HEK293T (cell line): Measurements from ENCODE around the gene AHNAK.

Source experiments
- BHLHE40 ChIP-seq: fragments of 450-650 bp; IDR thresholded peaks from 2 replicates; pipeline ENCODE4 v1.6.1; 2016; ENCODE audit warnings: mild to moderate bottlenecking, moderate library complexity, borderline replicate concordance
- CTBP1 ChIP-seq: fragments of 450-650 bp; IDR thresholded peaks from 2 replicates; pipeline ENCODE4 v1.6.1; 2016; ENCODE audit warnings: borderline replicate concordance
- ELF4 ChIP-seq: fragments of 450-650 bp; IDR thresholded peaks from 2 replicates; pipeline ENCODE4 v1.6.1; 2017; ENCODE audit warnings: antibody characterized with exemption
- FOXA1 ChIP-seq: fragments of 450-650 bp; IDR thresholded peaks from 2 replicates; pipeline ENCODE4 v1.6.1; 2016; ENCODE audit warnings: mild to moderate bottlenecking
- FOXK2 ChIP-seq: fragments of 450-650 bp; IDR thresholded peaks from 2 replicates; pipeline ENCODE4 v1.6.1; 2016; ENCODE audit warnings: mild to moderate bottlenecking
- FOXM1 ChIP-seq: fragments of 450-650 bp; IDR thresholded peaks from 2 replicates; pipeline ENCODE4 v1.6.1; 2017; ENCODE audit warnings: mild to moderate bottlenecking, borderline replicate concordance
- HDGF ChIP-seq: fragments of 450-650 bp; IDR thresholded peaks from 2 replicates; pipeline ENCODE4 v1.6.1; 2017; ENCODE audit warnings: antibody characterized with exemption, borderline replicate concordance
- L3MBTL2 ChIP-seq: fragments of 450-650 bp; conservative IDR thresholded peaks from 2 replicates; pipeline ENCODE4 v1.6.1; 2016; ENCODE audit warnings: mild to moderate bottlenecking
- NFRKB ChIP-seq: fragments of 450-650 bp; IDR thresholded peaks from 2 replicates; pipeline ENCODE4 v1.6.1; 2016; ENCODE audit warnings: mild to moderate bottlenecking, moderate library complexity
- SP1 ChIP-seq: fragments of 450-650 bp; IDR thresholded peaks from 2 replicates; pipeline ENCODE4 v1.6.1; 2017
- SUZ12 ChIP-seq: fragments of 450-650 bp; IDR thresholded peaks from 2 replicates; pipeline ENCODE4 v1.6.1; 2016; ENCODE audit warnings: mild to moderate bottlenecking
- TARDBP ChIP-seq: fragments of 450-650 bp; IDR thresholded peaks from 2 replicates; pipeline ENCODE4 v1.6.1; 2016
- ZNF384 ChIP-seq: fragments of 450-650 bp; IDR thresholded peaks from 2 replicates; pipeline ENCODE4 v1.6.1; 2016
- TF ChIP-seq, protein P1 (sequence below): fragments of 450-650 bp; IDR thresholded peaks from 2 replicates; pipeline ENCODE4 v1.6.1; 2016

DNA sequence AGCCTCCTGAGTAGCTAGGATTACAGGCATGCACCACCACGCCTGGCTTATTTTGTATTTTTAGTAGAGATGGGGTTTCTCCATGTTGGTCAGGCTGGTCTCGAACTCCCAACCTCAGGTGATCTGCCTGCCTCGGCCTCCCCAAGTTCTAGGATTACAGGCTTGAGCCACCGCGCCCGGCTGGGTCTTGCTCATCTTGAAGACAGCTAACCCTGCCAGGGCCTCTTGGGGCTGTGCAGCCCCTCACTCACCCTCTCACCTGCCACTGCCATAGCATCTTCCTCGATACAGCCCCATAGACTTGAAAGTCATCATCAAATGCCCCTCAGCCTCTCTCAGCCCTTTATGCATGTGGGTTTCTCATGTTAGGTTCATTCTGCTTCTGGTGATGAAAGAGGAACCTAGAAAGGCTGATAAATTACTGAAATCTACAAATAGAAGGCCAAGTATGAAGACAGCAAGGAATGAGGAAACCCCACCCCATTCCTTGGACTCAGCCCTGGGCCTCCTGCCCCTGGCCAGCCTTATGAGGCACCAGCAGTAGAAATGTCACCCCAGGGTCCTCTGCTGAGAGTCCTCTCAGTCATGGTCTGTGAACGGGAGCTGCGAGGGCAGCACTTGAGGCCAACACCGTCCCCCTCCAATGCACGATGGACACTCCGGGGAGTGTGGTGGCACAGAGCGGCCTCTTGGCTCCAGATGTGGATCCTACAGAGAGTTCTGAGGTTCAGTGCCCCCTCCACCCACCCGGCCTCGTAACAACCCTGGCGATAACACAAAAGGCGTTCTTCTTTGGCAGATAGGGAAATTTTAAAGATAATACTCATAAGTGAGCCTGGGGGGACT lies 103.0 kb downstream of the AHNAK start:
- TF ChIP-seq HDGF (no peak), SUZ12 (no peak), FOXA1 (no peak), BHLHE40 (no peak), FOXM1 (no peak), SP1 (no peak), ZNF384 (no peak), ELF4 (no peak), FOXK2 (no peak), L3MBTL2 (no peak), CTBP1 (no peak), TARDBP (no peak), NFRKB (no peak)
- TF ChIP-seq, protein P1, sequence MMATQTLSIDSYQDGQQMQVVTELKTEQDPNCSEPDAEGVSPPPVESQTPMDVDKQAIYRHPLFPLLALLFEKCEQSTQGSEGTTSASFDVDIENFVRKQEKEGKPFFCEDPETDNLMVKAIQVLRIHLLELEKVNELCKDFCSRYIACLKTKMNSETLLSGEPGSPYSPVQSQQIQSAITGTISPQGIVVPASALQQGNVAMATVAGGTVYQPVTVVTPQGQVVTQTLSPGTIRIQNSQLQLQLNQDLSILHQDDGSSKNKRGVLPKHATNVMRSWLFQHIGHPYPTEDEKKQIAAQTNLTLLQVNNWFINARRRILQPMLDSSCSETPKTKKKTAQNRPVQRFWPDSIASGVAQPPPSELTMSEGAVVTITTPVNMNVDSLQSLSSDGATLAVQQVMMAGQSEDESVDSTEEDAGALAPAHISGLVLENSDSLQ: no peak
